Measurements from ENCODE around the gene JARID2. TPM values are rescaled to one million over a fixed set of nuclear protein-coding genes. Genes with fewer than 3 reads are reported as not detected.

Gene JARID2
- total RNA-seq, 1 experiment from 2014 or later = 6.0 TPM

GRCh38 chr6:15246666-15247499, 1.0 kb downstream of the JARID2 start:
- no TSS peak for BruUV-seq (replicated peaks)
- H3K27me3 ChIP-seq (ENCODE audit: control insufficient read depth, insufficient read depth, low read length) = no peaks in the 10 kb centered on the region
- peak overlapping the region; percentile 66 for H3K27ac ChIP-seq (ENCODE audit: low read length)
- peaks cover 18% of the 10 kb centered on the region for H3K4me1 ChIP-seq (ENCODE audit: control insufficient read depth, insufficient read depth, low read length)
- H3K4me3 ChIP-seq (ENCODE audit: low read depth in 2 of 2, low read length in 2 of 2) = peak overlapping the region; percentile 77 to 81
- POLR2A ChIA-PET = interaction anchor here (0.6 kb wide), 1 partner anchor 47 kb away, joined by 5 read pairs; no protein-coding TSS in a partner anchor
- peaks cover 6% of the 10 kb centered on the region; the same call in 1 of the 2 replicates for H3K36me3 ChIP-seq (ENCODE audit: control insufficient read depth, insufficient read depth, low read length)
- TF ChIP-seq TCF7L2 (IDR thresholded peaks at IDR 0.05; ENCODE audit: low read depth, low read length) (no peak), POLR2AphosphoS5 (IDR thresholded peaks at IDR 0.05; ENCODE audit: low read depth, low read length) (no peak), REST (IDR thresholded peaks at IDR 0.05; ENCODE audit: insufficient read depth in 1 of 2, low read depth in 2 of 2, low read length in 1 of 2) (no peak), SIN3A (IDR thresholded peaks at IDR 0.05; ENCODE audit: borderline replicate concordance, insufficient read depth, low read depth, low read length) (no peak)
- intact Hi-C loops (cut with micrococcal nuclease; ENCODE audit: unreplicated experiment) (loop anchor here (5.0 kb wide), 1 partner anchor 245 kb away; no protein-coding TSS in a partner anchor), in situ Hi-C loops (cut with HindIII; ENCODE audit: low pct_unique_long_range_greater_than_20kb, low sequenced_read_pairs) (no loop called here)
- DNase-seq (ENCODE audit: low read depth, low spot score) = no peak
- ATAC-seq = no peak
- H3K9me3 ChIP-seq (ENCODE audit: control insufficient read depth, insufficient read depth, low read depth, low read length) = no peaks in the 10 kb centered on the region
- CTCF ChIA-PET = interaction anchor here (0.6 kb wide), 1 partner anchor 383 kb away, joined by 3 read pairs; no protein-coding TSS in a partner anchor

GRCh38 chr6:15247500-15248450, 1.9 kb downstream of the JARID2 start:
- TF ChIP-seq SIN3A (IDR thresholded peaks at IDR 0.05; ENCODE audit: borderline replicate concordance, insufficient read depth, low read depth, low read length) = no peak
- TF ChIP-seq, protein P1, sequence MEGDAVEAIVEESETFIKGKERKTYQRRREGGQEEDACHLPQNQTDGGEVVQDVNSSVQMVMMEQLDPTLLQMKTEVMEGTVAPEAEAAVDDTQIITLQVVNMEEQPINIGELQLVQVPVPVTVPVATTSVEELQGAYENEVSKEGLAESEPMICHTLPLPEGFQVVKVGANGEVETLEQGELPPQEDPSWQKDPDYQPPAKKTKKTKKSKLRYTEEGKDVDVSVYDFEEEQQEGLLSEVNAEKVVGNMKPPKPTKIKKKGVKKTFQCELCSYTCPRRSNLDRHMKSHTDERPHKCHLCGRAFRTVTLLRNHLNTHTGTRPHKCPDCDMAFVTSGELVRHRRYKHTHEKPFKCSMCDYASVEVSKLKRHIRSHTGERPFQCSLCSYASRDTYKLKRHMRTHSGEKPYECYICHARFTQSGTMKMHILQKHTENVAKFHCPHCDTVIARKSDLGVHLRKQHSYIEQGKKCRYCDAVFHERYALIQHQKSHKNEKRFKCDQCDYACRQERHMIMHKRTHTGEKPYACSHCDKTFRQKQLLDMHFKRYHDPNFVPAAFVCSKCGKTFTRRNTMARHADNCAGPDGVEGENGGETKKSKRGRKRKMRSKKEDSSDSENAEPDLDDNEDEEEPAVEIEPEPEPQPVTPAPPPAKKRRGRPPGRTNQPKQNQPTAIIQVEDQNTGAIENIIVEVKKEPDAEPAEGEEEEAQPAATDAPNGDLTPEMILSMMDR (IDR thresholded peaks at IDR 0.05) = peak; percentile 58
- TF ChIP-seq POLR2AphosphoS5 (IDR thresholded peaks at IDR 0.05; ENCODE audit: low read depth, low read length) = no peak
- TF ChIP-seq REST (IDR thresholded peaks at IDR 0.05; ENCODE audit: insufficient read depth in 1 of 2, low read depth in 2 of 2, low read length in 1 of 2) = no peak
- no peak for TF ChIP-seq TCF7L2 (IDR thresholded peaks at IDR 0.05; ENCODE audit: low read depth, low read length)
- in situ Hi-C loops (cut with HindIII; ENCODE audit: low pct_unique_long_range_greater_than_20kb, low sequenced_read_pairs) (no loop called here), intact Hi-C loops (cut with micrococcal nuclease; ENCODE audit: unreplicated experiment) (loop anchor here (5.0 kb wide), 1 partner anchor 245 kb away; no protein-coding TSS in a partner anchor)
- ChIA-PET CTCF (interaction anchor here (0.6 kb wide), 1 partner anchor 930 kb away, joined by 3 read pairs; no protein-coding TSS in a partner anchor), POLR2A (interaction anchor here (0.6 kb wide), 1 partner anchor 48 kb away, joined by 5 read pairs; no protein-coding TSS in a partner anchor)
- ATAC-seq (peak; percentile 36), DNase-seq (ENCODE audit: low read depth, low spot score) (no peak)
- Histone ChIP-seq H3K27me3 (ENCODE audit: control insufficient read depth, insufficient read depth, low read length) (no peaks in the 10 kb centered on the region), H3K27ac (ENCODE audit: low read length) (peak overlapping the region; percentile 66), H3K9me3 (ENCODE audit: control insufficient read depth, insufficient read depth, low read depth, low read length) (no peaks in the 10 kb centered on the region), H3K4me3 (ENCODE audit: low read depth in 2 of 2, low read length in 2 of 2) (peak overlapping the region; percentile 77 to 81), H3K4me1 (ENCODE audit: control insufficient read depth, insufficient read depth, low read length) (peaks cover 18% of the 10 kb centered on the region), H3K36me3 (ENCODE audit: control insufficient read depth, insufficient read depth, low read length) (peaks cover 6% of the 10 kb centered on the region; the same call in 1 of the 2 replicates)
- no TSS peak for BruUV-seq (replicated peaks)
